ENCODE results near the gene XPO4. TPM values are rescaled to one million over a fixed set of nuclear protein-coding genes. Genes with fewer than 3 reads are reported as not detected.

Gene XPO4
- total and polyA plus RNA-seq, 2 of the 8 experiments (the other 6 are each of a cell fraction or from before 2014, with no cell fraction given) = 11.9 to 33.3 TPM

GRCh38 chr13:20825477-20825875, 77.1 kb downstream of the XPO4 start:
- no peak for TF ChIP-seq HDAC6 (IDR thresholded peaks at IDR 0.05; ENCODE audit: low read depth, low read length)
- no peak for TF ChIP-seq RXRA (IDR thresholded peaks at IDR 0.05; ENCODE audit: insufficient read depth, low read depth, low read length)
- no peak for TF ChIP-seq KDM5A (IDR thresholded peaks at IDR 0.05; ENCODE audit: low read length)
- TF ChIP-seq CHD2 (IDR thresholded peaks at IDR 0.05; ENCODE audit: low read length) = no peak
- TF ChIP-seq CBX5 (IDR thresholded peaks at IDR 0.05; ENCODE audit: low read depth, low read length) = no peak
- no peak for TF ChIP-seq SIRT6 (IDR thresholded peaks at IDR 0.05; ENCODE audit: low read length)
- no peak for TF ChIP-seq KDM1A (IDR thresholded peaks at IDR 0.05; ENCODE audit: borderline replicate concordance, low read length)
- TF ChIP-seq CTCF (IDR thresholded peaks at IDR 0.05; ENCODE audit: control extremely low read depth in 1 of 3, insufficient read depth in 1 of 3, low read depth in 1 of 3, low read length in 3 of 3) = no peak
- no peak overlapping the region for H3K14ac ChIP-seq (ENCODE audit: insufficient read length)
- no peak overlapping the region for H3K18ac ChIP-seq (ENCODE audit: extremely low read depth, low read length)
- peaks cover 0 to 3% of the 10 kb centered on the region in 2 experiments; a peak in 1 of 4 replicates for H3K79me2 ChIP-seq (ENCODE audit: control insufficient read depth in 1 of 2, insufficient read depth in 2 of 2, low read length in 2 of 2)
- H2BK20ac ChIP-seq (ENCODE audit: low read length) = no peak overlapping the region
- no peak overlapping the region for H2AFZ ChIP-seq (ENCODE audit: low read length)
- H3K79me1 ChIP-seq (ENCODE audit: low read depth, low read length) = no peaks in the 10 kb centered on the region
- H4K8ac ChIP-seq (ENCODE audit: extremely low read depth, insufficient read depth, low read length) = no peak overlapping the region
- no peak overlapping the region for H4K5ac ChIP-seq (ENCODE audit: insufficient read length, low read depth, low read length)
- CTCF ChIA-PET (ENCODE audit: partially characterized antibody) = interaction anchor here (0.6 to 1.6 kb wide), 3 partner anchors 44 to 199 kb away, joined by 3 to 8 read pairs (median 5); no protein-coding TSS in a partner anchor
- H3K23me2 ChIP-seq (ENCODE audit: low read depth, low read length) = no peaks in the 10 kb centered on the region
- H3K9ac ChIP-seq (replicated peaks in 1 of 4; ENCODE audit: extremely low read depth in 1 of 4, low read depth in 3 of 4, low read length in 3 of 4) = no peak overlapping the region
- no peak overlapping the region for H2BK12ac ChIP-seq (ENCODE audit: low read depth, low read length)
- DNase-seq (ENCODE audit: low read depth in 1 of 2, low spot score in 2 of 2) (no peak), FAIRE-seq (no peak)
- H3K9me3 ChIP-seq (ENCODE audit: insufficient read depth in 2 of 2, low read depth in 1 of 2, low read length in 1 of 2) = no peaks in the 10 kb centered on the region
- H4K91ac ChIP-seq (replicated peaks; ENCODE audit: insufficient read length, low read length) = no peak overlapping the region
- WGBS, 2 experiments (ENCODE audit: extremely low coverage in 1 of 2, insufficient coverage in 1 of 2, insufficient read length in 1 of 2, insufficient replicate concordance in 2 of 2, low coverage in 1 of 2, low lambda C conversion rate in 2 of 2, missing lambda C conversion rate in 1 of 2) = 87% methylated on average over 3 of the region's 3 CpGs; no CpG with 5 or more reads in 1 of the 2 experiments
- peaks cover 0 to 2% (median under 1%) of the 10 kb centered on the region in 4 experiments; a peak in 2 of 7 replicates for H3K4me1 ChIP-seq (replicated peaks in 1 of 4; ENCODE audit: control insufficient read depth in 3 of 4, insufficient read depth in 4 of 4, low read length in 3 of 4)
- no peak overlapping the region for H3K23ac ChIP-seq (ENCODE audit: insufficient read length)
- H3K27ac ChIP-seq (ENCODE audit: low read depth, low read length) = no peak overlapping the region
- no peak overlapping the region for H3K4me2 ChIP-seq (ENCODE audit: insufficient read depth in 1 of 2, low read depth in 2 of 2, low read length in 2 of 2)
- H2AK5ac ChIP-seq (ENCODE audit: low read depth, low read length) = no peak overlapping the region
- POLR2A ChIA-PET (ENCODE audit: partially characterized antibody) = no interaction called here
- no peaks in the 10 kb centered on the region for H4K20me1 ChIP-seq (replicated peaks in 1 of 2; ENCODE audit: control insufficient read depth in 1 of 2, insufficient read depth in 2 of 2, low read length in 2 of 2)
- 0 out of 8 replicates have a peak, but pooled peaks cover 0 to 3% (median 0%) of the 10 kb centered on the region in 4 experiments for H3K36me3 ChIP-seq (ENCODE audit: control insufficient read depth in 2 of 4, insufficient read depth in 4 of 4, low read length in 3 of 4)
- no peak overlapping the region for H2BK120ac ChIP-seq (replicated peaks; ENCODE audit: low read depth, low read length)
- H3K56ac ChIP-seq (replicated peaks; ENCODE audit: insufficient read length, low read depth, low read length) = no peak overlapping the region
- H2BK5ac ChIP-seq (ENCODE audit: low read depth, low read length) = no peak overlapping the region
- H3K4ac ChIP-seq (replicated peaks; ENCODE audit: insufficient read length, low read depth, low read length) = no peak overlapping the region
- no peaks in the 10 kb centered on the region for H3K27me3 ChIP-seq (replicated peaks in 1 of 4; ENCODE audit: control insufficient read depth in 3 of 4, extremely low read depth in 1 of 4, insufficient read depth in 3 of 4, low read length in 3 of 4)
- H2BK15ac ChIP-seq (ENCODE audit: low read length) = no peak overlapping the region
- H3K4me3 ChIP-seq (ENCODE audit: extremely low read depth in 1 of 4, insufficient read depth in 2 of 4, low read depth in 3 of 4, low read length in 4 of 4) = no peak overlapping the region
